ENCODE results near the gene CMIP.
"Not testable (repeated sequence)": the region's sequence is repeated elsewhere in the genome, so short reads cannot be mapped to it uniquely, and the experiment has no call there.

CMIP gene

DNA sequence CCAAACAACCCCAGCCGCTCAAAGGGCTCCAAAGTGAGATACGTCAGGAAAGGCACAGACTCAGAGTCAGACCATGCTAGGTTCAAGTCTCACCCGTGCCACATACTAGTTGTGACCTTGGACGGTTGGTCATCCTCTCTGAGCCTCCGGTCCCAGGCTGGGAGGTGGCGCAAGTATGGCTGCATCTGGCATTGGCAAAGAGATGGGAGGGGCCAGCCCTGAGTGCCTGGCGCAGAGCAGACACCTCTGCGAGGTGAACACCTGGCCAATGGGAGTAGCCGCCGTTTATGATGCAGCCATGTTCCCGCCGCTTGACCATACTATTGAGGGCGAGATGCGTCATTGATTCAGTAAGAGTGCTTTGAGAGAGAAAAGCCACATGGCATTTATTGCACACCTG is 236.7 kb downstream of the CMIP start:
- DNase-seq (ENCODE audit: low read depth in 2 of 2) = no peak
- no peak overlapping the region for H3K4me3 ChIP-seq (replicated peaks in 1 of 2; ENCODE audit: low read depth in 2 of 2, low read length in 2 of 2)
- TF ChIP-seq, protein P1, sequence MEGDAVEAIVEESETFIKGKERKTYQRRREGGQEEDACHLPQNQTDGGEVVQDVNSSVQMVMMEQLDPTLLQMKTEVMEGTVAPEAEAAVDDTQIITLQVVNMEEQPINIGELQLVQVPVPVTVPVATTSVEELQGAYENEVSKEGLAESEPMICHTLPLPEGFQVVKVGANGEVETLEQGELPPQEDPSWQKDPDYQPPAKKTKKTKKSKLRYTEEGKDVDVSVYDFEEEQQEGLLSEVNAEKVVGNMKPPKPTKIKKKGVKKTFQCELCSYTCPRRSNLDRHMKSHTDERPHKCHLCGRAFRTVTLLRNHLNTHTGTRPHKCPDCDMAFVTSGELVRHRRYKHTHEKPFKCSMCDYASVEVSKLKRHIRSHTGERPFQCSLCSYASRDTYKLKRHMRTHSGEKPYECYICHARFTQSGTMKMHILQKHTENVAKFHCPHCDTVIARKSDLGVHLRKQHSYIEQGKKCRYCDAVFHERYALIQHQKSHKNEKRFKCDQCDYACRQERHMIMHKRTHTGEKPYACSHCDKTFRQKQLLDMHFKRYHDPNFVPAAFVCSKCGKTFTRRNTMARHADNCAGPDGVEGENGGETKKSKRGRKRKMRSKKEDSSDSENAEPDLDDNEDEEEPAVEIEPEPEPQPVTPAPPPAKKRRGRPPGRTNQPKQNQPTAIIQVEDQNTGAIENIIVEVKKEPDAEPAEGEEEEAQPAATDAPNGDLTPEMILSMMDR (IDR thresholded peaks at IDR 0.05; ENCODE audit: low read depth, low read length) = no peak

- DNase-seq (ENCODE audit: low read depth in 2 of 2) = no peak
- TF ChIP-seq, protein P1 (IDR thresholded peaks at IDR 0.05; ENCODE audit: low read depth, low read length) = no peak
- H3K4me3 ChIP-seq (replicated peaks in 1 of 2; ENCODE audit: low read depth in 2 of 2, low read length in 2 of 2) = no peak overlapping the region
Measured at GRCh38 chr16:81684242-81684837, 239.7 kb downstream of the CMIP start.

DNA sequence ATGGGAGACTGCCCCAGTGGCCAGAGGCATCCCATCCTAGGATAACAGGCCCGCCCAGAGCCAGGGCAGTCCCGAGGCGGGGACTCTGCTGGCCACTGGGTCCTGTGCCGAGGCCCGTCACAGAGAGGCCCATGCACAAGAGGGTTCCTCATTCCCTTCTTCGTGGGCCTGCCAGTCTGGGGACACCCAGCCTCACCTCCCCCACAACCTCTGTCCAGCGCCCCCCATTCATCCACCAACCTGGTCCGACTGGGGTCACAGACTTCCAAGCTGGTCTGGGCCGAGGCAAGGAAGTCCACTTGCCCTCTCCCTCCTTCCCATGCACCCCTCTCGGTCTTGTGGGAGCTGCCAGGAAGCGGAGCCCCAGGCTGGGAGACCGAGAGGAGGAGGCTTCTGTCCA is 240.3 kb downstream of the CMIP start:
- no peak overlapping the region for H3K4me3 ChIP-seq (replicated peaks in 1 of 2; ENCODE audit: low read depth in 2 of 2, low read length in 2 of 2)
- TF ChIP-seq, protein P1 (IDR thresholded peaks at IDR 0.05; ENCODE audit: low read depth, low read length) = no peak
- no peak for DNase-seq (ENCODE audit: low read depth in 2 of 2)

- DNase-seq (ENCODE audit: low read depth in 2 of 2) = peak in 1 of 2 donors; percentile 46
- H3K4me3 ChIP-seq (replicated peaks in 1 of 2; ENCODE audit: low read depth in 2 of 2, low read length in 2 of 2) = no peak overlapping the region
- TF ChIP-seq, protein P1 (IDR thresholded peaks at IDR 0.05; ENCODE audit: low read depth, low read length) = no peak
Measured at GRCh38 chr16:81686391-81687130, 242.0 kb downstream of the CMIP start.

- no peak overlapping the region for H3K4me3 ChIP-seq (replicated peaks in 1 of 2; ENCODE audit: low read depth in 2 of 2, low read length in 2 of 2)
- DNase-seq (ENCODE audit: low read depth in 2 of 2) = no peak
- TF ChIP-seq, protein P1 (IDR thresholded peaks at IDR 0.05; ENCODE audit: low read depth, low read length) = no peak
Measured at GRCh38 chr16:81687131-81687456, 242.5 kb downstream of the CMIP start.

DNA sequence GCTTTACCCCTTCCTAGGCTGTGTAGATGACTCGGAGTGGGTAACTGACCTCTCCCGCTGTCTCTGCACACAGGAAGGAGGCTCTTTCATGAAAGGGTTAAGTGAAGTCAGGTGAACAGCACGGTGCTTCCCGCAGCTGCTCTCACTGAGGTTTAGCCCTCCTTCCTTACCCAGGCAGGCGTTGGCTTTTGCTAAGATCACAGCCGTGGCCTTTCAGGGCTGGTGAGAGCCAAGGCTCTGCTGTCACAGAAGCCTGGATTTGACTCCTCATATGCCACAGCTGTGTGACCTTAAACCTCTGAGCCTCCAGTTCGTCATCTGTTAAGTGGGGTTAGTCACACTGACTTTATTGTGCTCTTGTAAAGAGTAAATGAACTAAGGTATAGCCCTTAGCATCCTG is 243.6 kb downstream of the CMIP start:
- H3K4me3 ChIP-seq (replicated peaks in 1 of 2; ENCODE audit: low read depth in 2 of 2, low read length in 2 of 2) = no peak overlapping the region
- DNase-seq (ENCODE audit: low read depth in 2 of 2) = no peak

DNA sequence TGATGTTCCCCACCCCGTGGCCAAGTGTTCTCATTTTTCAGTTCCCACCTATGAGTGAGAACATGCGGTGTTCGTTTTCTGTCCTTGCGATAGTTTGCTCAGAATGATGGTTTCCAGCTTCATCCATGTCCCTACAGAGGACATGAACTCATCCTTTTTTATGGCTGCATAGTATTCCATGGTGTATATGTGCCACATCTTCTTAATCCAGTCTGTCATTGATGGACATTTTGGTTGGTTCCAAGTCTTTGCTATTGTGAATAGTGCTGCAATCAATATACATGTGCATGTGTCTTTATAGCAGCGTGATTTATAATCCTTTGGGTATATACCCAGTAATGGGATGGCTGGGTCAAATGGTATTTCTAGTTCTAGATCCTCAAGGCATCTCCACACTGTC is 244.2 kb downstream of the CMIP start:
- not testable (repeated sequence) for DNase-seq (ENCODE audit: low read depth in 2 of 2); H3K4me3 ChIP-seq (replicated peaks in 1 of 2; ENCODE audit: low read depth in 2 of 2, low read length in 2 of 2)

More for the DNA sequence above, 243.6 kb downstream of the CMIP start:
- TF ChIP-seq, protein P1 (IDR thresholded peaks at IDR 0.05; ENCODE audit: low read depth, low read length) = no peak

All from cardiac fibroblast (primary cell).